T47D (cell line): ENCODE measurements around the gene DPM2.
A peak's percentile ranks its signal among the peaks of the same experiment; 100 is the strongest.

Source experiments
- DNase-seq, 2 experiments: peaks; one replicate each; pipeline versions ENCODE4 v3.0.0 to v3.0.0-alpha.2; 2011 to 2012; ENCODE audit warnings: low read depth in 1 of 2, low spot score in 1 of 2
- JUND ChIP-seq: IDR thresholded peaks from 2 replicates; pipeline ENCODE4 v1.6.1; 2012; ENCODE audit warnings: low read depth
- in situ Hi-C: cut with HindIII; loops from 2 replicates; pipeline ENCODE4 v1.10.0; 2016; ENCODE audit warnings: low sequenced_read_pairs, low pct_unique_long_range_greater_than_20kb

DPM2 gene

GRCh38 chr9:127913682-127914081 lies 24.0 kb downstream of the DPM2 start:
- no peak for TF ChIP-seq JUND
- in situ Hi-C loops, result no loop called here
- no peak for DNase-seq

GRCh38 chr9:127912882-127913281 lies 24.8 kb downstream of the DPM2 start:
- in situ Hi-C loops, result no loop called here
- TF ChIP-seq JUND, result no peak
- DNase-seq, result peak in 1 of 2 experiments; percentile 75

- in situ Hi-C loops, result no loop called here
- no peak for TF ChIP-seq JUND
- DNase-seq, result no peak
These were observed 25.4 kb downstream of the DPM2 start for GRCh38 chr9:127912296-127912695.

- no peak for TF ChIP-seq JUND
- DNase-seq, result peak in 1 of 2 experiments; percentile 76
- in situ Hi-C loops, result no loop called here
These were observed 26.9 kb downstream of the DPM2 start for GRCh38 chr9:127910613-127911205.

GRCh38 chr9:127909839-127910273 lies 27.8 kb downstream of the DPM2 start:
- in situ Hi-C loops, result no loop called here
- no peak for DNase-seq
- no peak for TF ChIP-seq JUND

- in situ Hi-C loops, result no loop called here
- no peak for DNase-seq
- TF ChIP-seq JUND, result no peak
These were observed 29.1 kb downstream of the DPM2 start for GRCh38 chr9:127908660-127908926.

- DNase-seq, result no peak
- in situ Hi-C loops, result no loop called here
- no peak for TF ChIP-seq JUND
These were observed 29.6 kb downstream of the DPM2 start for GRCh38 chr9:127907867-127908659.

GRCh38 chr9:127905788-127906191 lies 31.9 kb downstream of the DPM2 start:
- DNase-seq, result no peak
- in situ Hi-C loops, result no loop called here
- TF ChIP-seq JUND, result no peak

GRCh38 chr9:127905004-127905728 lies 32.5 kb downstream of the DPM2 start:
- in situ Hi-C loops, result no loop called here
- TF ChIP-seq JUND, result no peak

GRCh38 chr9:127904561-127905003 lies 33.1 kb downstream of the DPM2 start:
- no peak for TF ChIP-seq JUND
- in situ Hi-C loops, result no loop called here
- DNase-seq, result no peak

More at GRCh38 chr9:127905004-127905728, 32.5 kb downstream of the DPM2 start:
- no peak for DNase-seq

GRCh38 chr9:127903557-127904475 lies 33.8 kb downstream of the DPM2 start:
- TF ChIP-seq JUND, result no peak
- DNase-seq, result no peak
- in situ Hi-C loops, result no loop called here
